ENCODE measurements around the gene TMEFF1.

GRCh38 chr9:100567856-100568255, 94.9 kb downstream of the TMEFF1 start:
- TF ChIP-seq CTCF (IDR thresholded peaks at IDR 0.05; ENCODE audit: low read length) (no peak), EZH2 (IDR thresholded peaks at IDR 0.05; ENCODE audit: borderline replicate concordance, low read length) (no peak)

All from OCI-LY1 (cell line).